Activated CD8-positive, alpha-beta T cell treated with anti-CD3 and anti-CD28 coated beads for 36 hours (primary cell): Measurements from ENCODE around the gene NXF1. TPM values are rescaled to one million over a fixed set of nuclear protein-coding genes. Genes with fewer than 3 reads are reported as not detected.

ENCODE experiments used
- ATAC-seq: fragments of 200-7000 bp; cut with Tn5 transposase; one replicate; pipeline ENCODE4 v1.10.0; 2021; ENCODE audit warnings: mild to moderate bottlenecking, moderate library complexity
- CTCF ChIA-PET: fragments of 350-600 bp; sonication (Branson Sonifier 250); formaldehyde crosslinking; loops from one replicate; lab custom pipeline; 2021; ENCODE audit warnings: antibody characterized with exemption; lab: Charles Lee
- POLR2A ChIA-PET: fragments of 350-600 bp; sonication (Branson Sonifier 250); formaldehyde crosslinking; loops from one replicate; lab custom pipeline; 2021; ENCODE audit warnings: antibody characterized with exemption; lab: Charles Lee
- DNase-seq: peaks from one replicate; pipeline ENCODE4 v3.0.0-alpha.2; 2020
- H3K27ac Mint-ChIP-seq: one replicate; pipeline ENCODE4 v1.8.0; 2021; ENCODE audit warnings: mild to moderate bottlenecking, mixed read lengths
- H3K27me3 Mint-ChIP-seq: one replicate; pipeline ENCODE4 v1.8.0; 2021; ENCODE audit warnings: mixed read lengths
- H3K36me3 Mint-ChIP-seq: one replicate; pipeline ENCODE4 v1.8.0; 2021; ENCODE audit warnings: low read depth, mixed read lengths
- H3K4me1 Mint-ChIP-seq: one replicate; pipeline ENCODE4 v1.8.0; 2021; ENCODE audit warnings: low read depth, mixed read lengths
- H3K4me3 Mint-ChIP-seq: one replicate; pipeline ENCODE4 v1.8.0; 2021; ENCODE audit warnings: mild to moderate bottlenecking, moderate library complexity, mixed read lengths
- H3K9me3 Mint-ChIP-seq: one replicate; pipeline ENCODE4 v1.8.0; 2021; ENCODE audit warnings: mixed read lengths
- CTCF ChIP-seq: fragments of 200-600 bp; IDR thresholded peaks from one replicate; pipeline ENCODE4 v1.8.0; 2022; ENCODE audit warnings: antibody characterized with exemption, mild to moderate bottlenecking
- intact Hi-C: fragments of 100-400 bp; cut with micrococcal nuclease; formaldehyde crosslinking; loops from one replicate; pipeline ENCODE4 v1.10.0; 2022
- microRNA-seq: library from miRNA; unstranded; fragments of <30 nt; microRNA quantifications from one replicate; pipeline ENCODE4 v1.2.0, GENCODE V29; 2022; ENCODE audit warnings: borderline microRNAs expressed, borderline replicate concordance
- total RNA-seq, 2 experiments: library from RNA; stranded (reverse); gene quantifications; one replicate each; pipeline ENCODE4 v1.2.3, GENCODE V29; 2021

NXF1 gene
- total RNA-seq, 2 experiments from 2014 or later = 80.9 to 90.0 TPM

DNA sequence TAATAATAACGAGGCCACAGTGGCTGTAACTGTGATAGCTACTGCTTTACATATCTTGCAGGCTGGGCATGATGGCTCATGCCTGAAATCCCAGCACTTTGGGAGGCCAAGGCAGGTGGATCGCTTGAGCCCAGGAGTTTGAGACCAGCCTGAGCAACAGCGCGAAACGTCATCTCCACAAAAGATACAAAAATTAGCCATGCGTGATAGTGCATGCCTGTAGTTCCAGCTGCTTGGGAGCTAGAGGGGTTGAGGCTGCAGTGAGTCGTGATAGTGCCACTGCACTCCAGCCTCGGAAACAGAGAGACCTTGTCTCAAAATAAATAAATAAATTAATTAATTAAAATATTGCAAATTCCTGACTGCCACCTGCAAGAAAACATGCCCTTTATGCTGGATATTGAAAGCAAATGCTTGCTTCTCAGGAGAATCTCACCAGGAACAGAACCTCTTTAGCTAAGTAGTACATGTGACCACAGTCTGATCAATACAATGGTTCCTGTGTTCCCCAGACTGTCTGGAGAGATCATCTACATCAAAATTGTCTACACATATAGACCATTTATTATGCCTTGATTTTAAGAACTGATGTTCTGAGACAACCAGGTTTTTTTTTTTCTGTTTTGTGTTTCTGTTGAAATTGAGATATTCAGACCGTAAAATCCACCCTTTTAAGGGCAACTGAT lies 57.6 kb downstream of the NXF1 start:
- intact Hi-C loops = no loop called here
- peak overlapping the region; percentile 36 for H3K27ac Mint-ChIP-seq
- no peak overlapping the region for H3K4me3 Mint-ChIP-seq
- peaks cover 7% of the 10 kb centered on the region for H3K36me3 Mint-ChIP-seq
- DNase-seq (no peak), ATAC-seq (no peak)
- ChIA-PET CTCF (interaction anchor here (0.9 to 1.4 kb wide), 6 partner anchors 14 to 115 kb away, joined by 3 to 7 read pairs (median 3); partner anchors contain the start of genes POLR2G and TMEM179B), POLR2A (interaction anchor here (0.7 to 1.4 kb wide), 4 partner anchors 10 to 134 kb away, joined by 3 to 4 read pairs (median 4); partner anchors contain the start of gene SLC3A2)
- H3K27me3 Mint-ChIP-seq = no peaks in the 10 kb centered on the region
- no peaks in the 10 kb centered on the region for H3K9me3 Mint-ChIP-seq
- TF ChIP-seq CTCF = no peak
- peaks cover 20% of the 10 kb centered on the region for H3K4me1 Mint-ChIP-seq

Small RNAs within 50 kb of the gene (microRNA-seq; reads per million reads assigned to microRNA genes)
- gene MIR6514 = 3.3 reads per million, percentile 8 among the genes with 10 or more reads in this experiment
- 0.91 reads per million for gene MIR6748

Other genes with a start within 250 kb of the NXF1 start
- gene EEF1G, start 231.5 kb downstream of the NXF1 start, total RNA-seq = 1,000 to 10,000 TPM; 1,925 to 1,979 TPM
- 10 to 100 TPM; 34.4 to 38.0 TPM for gene TUT1, start 213.9 kb downstream of the NXF1 start, total RNA-seq
- 100 to 1,000 TPM; 159 to 164 TPM for gene MTA2, start 203.6 kb downstream of the NXF1 start, total RNA-seq
- gene EML3, start 192.7 kb downstream of the NXF1 start, total RNA-seq = 100 to 1,000 TPM; 115 to 120 TPM
- gene ROM1, start 192.2 kb downstream of the NXF1 start, total RNA-seq = 1 to 10 TPM in 1 of 2 experiments, under 1 TPM in 1; 0.79 to 1.1 TPM
- gene B3GAT3, start 183.5 kb downstream of the NXF1 start, total RNA-seq = 10 to 100 TPM; 59.1 to 61.4 TPM
- gene GANAB, start 158.8 kb downstream of the NXF1 start, total RNA-seq = 100 to 1,000 TPM; 205 to 217 TPM
- 10 to 100 TPM; 30.3 to 31.5 TPM for gene INTS5, start 152.1 kb downstream of the NXF1 start, total RNA-seq
- 100 to 1,000 TPM; 108 TPM for gene C11orf98, start 140.2 kb downstream of the NXF1 start, total RNA-seq
- 10 to 100 TPM; 37.1 to 43.6 TPM for gene CSKMT, start 140.1 kb downstream of the NXF1 start, total RNA-seq
- gene UQCC3, start 133.8 kb downstream of the NXF1 start, total RNA-seq = 1 to 10 TPM; 4.7 TPM
- 10 to 100 TPM; 12.0 to 12.9 TPM for gene LBHD1, start 133.2 kb downstream of the NXF1 start, total RNA-seq
- gene UBXN1, start 126.4 kb downstream of the NXF1 start, total RNA-seq = 100 to 1,000 TPM; 104 to 120 TPM
- not detected for gene LRRN4CL, start 115.9 kb downstream of the NXF1 start, total RNA-seq
- gene BSCL2, start 98.0 kb downstream of the NXF1 start, total RNA-seq = 10 to 100 TPM; 22.1 to 24.1 TPM
- gene GNG3, start 97.8 kb downstream of the NXF1 start, total RNA-seq = not detected
- 10 to 100 TPM; 54.9 to 58.6 TPM for gene HNRNPUL2, start 78.0 kb downstream of the NXF1 start, total RNA-seq
- 10 to 100 TPM; 33.7 to 37.9 TPM for gene TTC9C, start 77.0 kb downstream of the NXF1 start, total RNA-seq
- 10 to 100 TPM in 1 of 2 experiments, 1 to 10 TPM in 1; 9.8 to 11.8 TPM for gene ZBTB3, start 51.3 kb downstream of the NXF1 start, total RNA-seq
- 100 to 1,000 TPM; 109 to 111 TPM for gene POLR2G, start 43.9 kb downstream of the NXF1 start, total RNA-seq
- 10 to 100 TPM; 13.7 to 16.7 TPM for gene TAF6L, start 34.0 kb downstream of the NXF1 start, total RNA-seq
- gene TMEM179B, start 18.0 kb downstream of the NXF1 start, total RNA-seq = 10 to 100 TPM; 18.6 to 19.5 TPM
- 10 to 100 TPM; 12.3 to 12.7 TPM for gene TMEM223, start 13.4 kb downstream of the NXF1 start, total RNA-seq
- 10 to 100 TPM; 22.0 to 22.8 TPM for gene STX5, start 26.6 kb upstream of the NXF1 start, total RNA-seq
- not detected for gene TEX54, start 27.4 kb upstream of the NXF1 start, total RNA-seq
- gene WDR74, start 34.1 kb upstream of the NXF1 start, total RNA-seq = 10 to 100 TPM; 96.5 to 99.3 TPM
- 100 to 1,000 TPM; 299 to 315 TPM for gene SLC3A2, start 75.5 kb upstream of the NXF1 start, total RNA-seq
- not detected for gene CHRM1, start 115.9 kb upstream of the NXF1 start, total RNA-seq
- not detected for gene SLC22A6, start 179.5 kb upstream of the NXF1 start, total RNA-seq
- gene SLC22A8, start 210.4 kb upstream of the NXF1 start, total RNA-seq = not detected